Subcutaneous adipose tissue (tissue), 4 donors: ENCODE results near the gene PRKG1. TPM values are rescaled to one million over a fixed set of nuclear protein-coding genes. Genes with fewer than 3 reads are reported as not detected.

Experiments used
- total RNA-seq, 4 donors: library from RNA; depleted of rRNA; stranded (reverse); fragments of >200 nt; gene quantifications; one replicate each; pipeline ENCODE4 v1.1.0, GENCODE V29; 2016
- TF ChIP-seq, protein P1 (sequence below): fragments of 450-650 bp; IDR thresholded peaks from one replicate; pipeline ENCODE4 v1.5.1; 2016; ENCODE audit warnings: low read depth, mild to moderate bottlenecking, control low read depth, antibody characterized with exemption, moderate library complexity

PRKG1 gene
- 10 to 100 TPM in 2 of 4 donors, 1 to 10 TPM in 2; 7.6 to 17.2 (median 10.7) TPM for total RNA-seq

DNA sequence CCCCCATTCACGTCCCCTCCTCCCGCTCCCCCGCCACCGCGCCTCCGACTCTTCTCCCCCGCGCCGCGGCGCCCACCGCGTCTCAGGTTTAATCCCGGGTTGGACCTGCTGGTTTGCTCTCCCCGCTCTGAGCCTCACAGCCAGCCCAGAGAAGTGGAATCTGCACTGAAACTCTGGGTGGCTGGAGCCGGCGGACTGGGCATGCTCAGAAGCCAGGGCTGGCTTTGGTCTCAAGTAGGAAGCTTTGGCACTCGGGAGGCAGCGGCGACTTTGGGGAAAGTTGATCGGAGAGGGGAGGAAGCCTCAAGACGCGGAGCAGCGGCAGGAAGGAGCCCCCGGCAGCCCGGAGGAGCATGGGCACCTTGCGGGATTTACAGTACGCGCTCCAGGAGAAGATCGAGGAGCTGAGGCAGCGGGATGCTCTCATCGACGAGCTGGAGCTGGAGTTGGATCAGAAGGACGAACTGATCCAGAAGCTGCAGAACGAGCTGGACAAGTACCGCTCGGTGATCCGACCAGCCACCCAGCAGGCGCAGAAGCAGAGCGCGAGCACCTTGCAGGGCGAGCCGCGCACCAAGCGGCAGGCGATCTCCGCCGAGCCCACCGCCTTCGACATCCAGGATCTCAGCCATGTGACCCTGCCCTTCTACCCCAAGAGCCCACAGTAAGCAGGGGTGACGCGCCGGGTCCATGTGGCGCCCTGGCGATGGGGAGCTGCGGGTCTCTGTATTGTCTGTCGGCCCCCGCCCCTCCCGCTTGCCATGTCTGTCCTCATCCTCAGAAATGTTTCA is at the start of gene PRKG1:
Gene PRKG1 (plus strand): TSS at position 250 of the 791 bp plus-strand sequence.
- TF ChIP-seq, protein P1, sequence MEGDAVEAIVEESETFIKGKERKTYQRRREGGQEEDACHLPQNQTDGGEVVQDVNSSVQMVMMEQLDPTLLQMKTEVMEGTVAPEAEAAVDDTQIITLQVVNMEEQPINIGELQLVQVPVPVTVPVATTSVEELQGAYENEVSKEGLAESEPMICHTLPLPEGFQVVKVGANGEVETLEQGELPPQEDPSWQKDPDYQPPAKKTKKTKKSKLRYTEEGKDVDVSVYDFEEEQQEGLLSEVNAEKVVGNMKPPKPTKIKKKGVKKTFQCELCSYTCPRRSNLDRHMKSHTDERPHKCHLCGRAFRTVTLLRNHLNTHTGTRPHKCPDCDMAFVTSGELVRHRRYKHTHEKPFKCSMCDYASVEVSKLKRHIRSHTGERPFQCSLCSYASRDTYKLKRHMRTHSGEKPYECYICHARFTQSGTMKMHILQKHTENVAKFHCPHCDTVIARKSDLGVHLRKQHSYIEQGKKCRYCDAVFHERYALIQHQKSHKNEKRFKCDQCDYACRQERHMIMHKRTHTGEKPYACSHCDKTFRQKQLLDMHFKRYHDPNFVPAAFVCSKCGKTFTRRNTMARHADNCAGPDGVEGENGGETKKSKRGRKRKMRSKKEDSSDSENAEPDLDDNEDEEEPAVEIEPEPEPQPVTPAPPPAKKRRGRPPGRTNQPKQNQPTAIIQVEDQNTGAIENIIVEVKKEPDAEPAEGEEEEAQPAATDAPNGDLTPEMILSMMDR, result no peak

- TF ChIP-seq, protein P1, result no peak
Observed at GRCh38 chr10:51028420-51028819, 45.9 kb upstream of the PRKG1 start.

- TF ChIP-seq, protein P1, result no peak
Observed at GRCh38 chr10:51029172-51029641, 45.1 kb upstream of the PRKG1 start.

GRCh38 chr10:51030480-51030879 is 43.8 kb upstream of the PRKG1 start:
- TF ChIP-seq, protein P1, result no peak

GRCh38 chr10:51031950-51032349 is 42.3 kb upstream of the PRKG1 start:
- TF ChIP-seq, protein P1, result no peak

DNA sequence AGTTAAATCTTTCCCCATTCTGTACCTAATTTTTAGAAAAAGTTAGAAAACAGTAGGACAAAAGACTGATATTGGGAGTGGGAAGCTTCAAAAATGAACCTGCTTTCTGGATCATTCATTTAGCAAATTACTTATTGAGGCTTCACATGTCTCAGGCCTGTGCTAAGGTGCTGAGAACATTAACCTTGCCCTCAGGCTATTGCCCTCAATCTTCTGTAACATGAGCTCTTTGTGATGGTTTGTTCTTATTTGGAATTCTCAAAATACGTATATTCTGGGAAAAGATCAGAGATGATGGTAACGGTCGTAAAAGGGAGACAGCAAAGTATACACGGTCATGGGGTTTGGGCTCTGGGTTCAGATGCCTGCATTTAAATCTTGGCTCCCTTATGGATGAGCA is 39.5 kb upstream of the PRKG1 start:
- TF ChIP-seq, protein P1, result no peak

DNA sequence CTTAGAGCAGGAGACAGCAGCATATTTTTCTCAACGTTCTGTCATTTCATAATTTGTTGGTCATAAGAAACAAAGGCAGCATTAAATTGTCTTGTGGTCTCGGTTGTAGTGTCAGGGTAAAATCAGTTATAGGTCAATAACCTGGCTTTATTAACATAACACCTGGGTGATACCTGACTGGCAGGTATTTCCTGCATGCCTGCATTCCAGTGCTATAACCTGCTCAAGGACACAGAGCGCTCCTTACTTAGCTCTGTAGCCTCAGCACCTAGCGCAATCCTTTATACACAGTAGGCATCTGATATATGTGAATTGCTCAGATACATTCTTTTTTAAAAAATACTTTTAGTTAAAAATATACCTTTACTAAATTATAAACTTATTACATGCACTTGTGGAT is 38.9 kb upstream of the PRKG1 start:
- TF ChIP-seq, protein P1, result no peak
